ENCODE measurements around the gene UBE2G1.

The UBE2G1 gene

GRCh38 chr17:4247361-4247970 is 119.0 kb downstream of the UBE2G1 start:
- no peak for DNase-seq (ENCODE audit: low read depth)

- DNase-seq (ENCODE audit: low read depth) = no peak
These were observed 119.8 kb downstream of the UBE2G1 start for GRCh38 chr17:4246674-4247073.

GRCh38 chr17:4241535-4241934 is 124.9 kb downstream of the UBE2G1 start:
- no peak for DNase-seq (ENCODE audit: low read depth)

GRCh38 chr17:4236456-4236855 is 130.0 kb downstream of the UBE2G1 start:
- DNase-seq (ENCODE audit: low read depth) = no peak

GRCh38 chr17:4235372-4236279 is 130.8 kb downstream of the UBE2G1 start:
- no peak for DNase-seq (ENCODE audit: low read depth)

GRCh38 chr17:4234401-4234800 is 132.1 kb downstream of the UBE2G1 start:
- DNase-seq (ENCODE audit: low read depth) = no peak

- DNase-seq (ENCODE audit: low read depth) = no peak
These were observed 132.7 kb downstream of the UBE2G1 start for GRCh38 chr17:4233668-4234258.

- DNase-seq (ENCODE audit: low read depth) = no peak
These were observed 134.2 kb downstream of the UBE2G1 start for GRCh38 chr17:4232168-4232813.

GRCh38 chr17:4229627-4230541 is 136.6 kb downstream of the UBE2G1 start:
- DNase-seq (ENCODE audit: low read depth) = no peak

GRCh38 chr17:4221899-4222659 is 144.4 kb downstream of the UBE2G1 start:
- no peak for DNase-seq (ENCODE audit: low read depth)

- no peak for DNase-seq (ENCODE audit: low read depth)
These were observed 145.3 kb downstream of the UBE2G1 start for GRCh38 chr17:4221163-4221562.

GRCh38 chr17:4220655-4221054 is 145.8 kb downstream of the UBE2G1 start:
- no peak for DNase-seq (ENCODE audit: low read depth)

Measured in activated gamma-delta T cell treated with anti-CD3 and anti-CD28 coated beads, Interleukin-2, amount 50 U/mL, for 16 hours (primary cell).